ENCODE data around the gene TMIGD2.

Gene TMIGD2

DNA sequence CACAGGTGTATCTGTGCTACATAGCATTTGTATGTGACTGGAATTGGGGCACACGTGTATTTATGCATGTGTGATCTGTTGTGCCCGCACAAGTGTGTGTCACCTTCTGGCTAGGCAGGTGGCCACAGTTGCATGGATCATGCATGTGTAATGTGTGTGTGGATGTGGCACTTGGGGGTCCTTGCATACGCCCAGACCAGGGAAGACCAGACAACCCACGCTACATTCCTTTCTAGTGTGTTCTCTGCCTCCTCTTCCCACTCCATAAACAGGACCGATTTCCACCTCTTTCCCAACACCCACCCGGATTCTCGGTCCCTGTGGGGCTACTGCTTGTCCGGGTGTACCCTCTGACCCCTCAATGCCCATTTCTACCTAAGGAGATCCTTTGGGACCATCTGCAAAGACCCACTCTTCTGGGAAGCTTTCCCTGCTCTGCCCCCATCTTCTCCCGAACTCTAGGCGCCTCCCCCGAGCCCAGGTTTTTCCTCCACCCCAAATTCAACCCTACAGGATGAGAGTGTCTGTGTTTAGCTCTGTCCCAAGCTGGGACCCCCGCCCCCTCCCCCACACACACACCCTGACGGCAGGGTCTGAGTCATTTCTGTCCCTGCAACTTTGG is 24.1 kb upstream of the TMIGD2 start:
- no peak for DNase-seq

DNA sequence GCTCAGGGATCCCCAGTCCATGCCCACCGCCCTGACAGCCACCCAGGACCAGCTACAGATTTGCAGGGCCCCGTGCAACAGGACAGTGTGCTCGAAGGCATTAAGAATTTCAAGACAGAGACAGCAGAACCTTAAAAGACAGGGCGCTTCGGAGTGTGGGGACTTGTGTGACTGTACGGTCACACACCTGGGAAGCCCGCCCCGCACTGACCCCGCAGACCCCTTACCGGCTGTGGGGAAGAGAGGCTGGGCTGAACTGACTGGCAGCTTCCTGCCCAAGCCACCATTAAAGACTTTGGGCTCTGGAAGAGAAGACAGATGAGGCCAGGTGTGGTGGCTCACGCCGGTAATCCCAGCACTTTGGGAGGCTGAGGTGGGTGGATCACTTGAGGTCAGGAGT is 22.0 kb upstream of the TMIGD2 start:
- no peak for DNase-seq

DNA sequence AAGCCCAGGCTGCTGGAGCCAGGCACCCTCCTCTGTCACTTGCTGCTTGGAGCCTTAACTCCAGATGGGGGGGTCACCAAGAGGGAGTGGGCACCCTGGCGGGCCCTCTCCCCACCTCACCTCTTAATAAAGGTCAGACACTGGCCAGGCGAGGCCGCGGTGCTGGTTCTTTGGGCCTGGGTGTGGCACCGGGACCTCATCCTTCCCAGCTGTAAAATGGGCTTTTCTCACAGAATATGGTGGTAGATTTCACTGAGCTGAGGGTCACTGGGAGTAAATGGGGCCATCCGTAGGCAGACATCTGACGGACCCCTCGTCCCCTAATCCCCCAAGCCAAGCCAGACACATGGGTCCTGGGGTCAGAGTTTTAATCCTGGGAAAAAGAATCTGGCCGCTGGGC is 21.5 kb upstream of the TMIGD2 start:
- no peak for DNase-seq

DNA sequence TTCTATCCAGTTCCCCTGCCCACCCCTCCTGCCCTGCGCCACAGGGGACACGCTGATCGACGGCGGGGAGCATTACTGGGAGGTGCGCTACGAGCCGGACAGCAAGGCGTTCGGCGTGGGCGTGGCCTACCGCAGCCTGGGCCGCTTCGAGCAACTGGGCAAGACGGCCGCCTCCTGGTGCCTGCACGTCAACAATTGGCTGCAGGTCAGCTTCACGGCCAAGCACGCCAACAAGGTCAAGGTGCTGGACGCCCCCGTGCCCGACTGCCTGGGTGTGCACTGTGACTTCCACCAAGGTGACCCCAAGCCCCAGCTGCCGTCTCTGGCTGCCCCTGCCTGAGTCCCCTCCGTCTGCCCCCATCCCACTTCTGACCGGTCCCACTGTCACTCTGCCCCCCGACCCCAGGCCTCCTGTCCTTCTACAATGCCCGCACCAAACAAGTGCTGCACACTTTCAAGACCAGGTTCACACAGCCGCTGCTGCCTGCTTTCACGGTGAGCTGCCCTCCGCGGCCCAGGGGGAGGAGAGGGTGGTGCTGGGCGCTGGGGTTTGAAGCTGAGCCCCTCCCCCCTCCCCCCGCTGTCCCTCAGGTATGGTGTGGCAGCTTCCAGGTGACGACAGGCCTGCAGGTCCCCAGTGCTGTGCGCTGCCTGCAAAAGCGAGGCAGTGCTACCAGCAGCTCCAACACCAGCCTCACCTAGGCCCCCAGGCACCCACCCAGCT is 20.9 kb upstream of the TMIGD2 start:
- no peak for DNase-seq

DNA sequence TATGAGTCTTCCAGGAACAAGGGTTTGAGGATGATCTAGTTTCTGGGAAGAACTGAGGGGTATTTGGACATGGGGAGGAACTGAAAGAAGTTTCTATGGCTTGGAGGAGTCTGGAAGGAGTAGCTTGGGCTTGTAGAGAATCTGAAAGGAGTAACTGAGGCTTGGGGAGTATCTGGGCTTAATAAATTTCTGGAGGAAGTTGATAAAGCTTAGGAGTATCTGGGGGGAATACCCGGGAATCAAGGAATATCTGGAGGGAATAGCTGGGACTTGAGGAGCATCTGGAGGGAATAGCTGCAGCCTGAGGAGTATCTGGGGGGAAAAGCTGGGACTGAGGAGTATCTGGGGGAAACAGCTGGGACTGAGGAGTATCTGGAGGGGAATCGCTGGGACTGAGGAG is 18.2 kb upstream of the TMIGD2 start:
- no peak for DNase-seq

DNA sequence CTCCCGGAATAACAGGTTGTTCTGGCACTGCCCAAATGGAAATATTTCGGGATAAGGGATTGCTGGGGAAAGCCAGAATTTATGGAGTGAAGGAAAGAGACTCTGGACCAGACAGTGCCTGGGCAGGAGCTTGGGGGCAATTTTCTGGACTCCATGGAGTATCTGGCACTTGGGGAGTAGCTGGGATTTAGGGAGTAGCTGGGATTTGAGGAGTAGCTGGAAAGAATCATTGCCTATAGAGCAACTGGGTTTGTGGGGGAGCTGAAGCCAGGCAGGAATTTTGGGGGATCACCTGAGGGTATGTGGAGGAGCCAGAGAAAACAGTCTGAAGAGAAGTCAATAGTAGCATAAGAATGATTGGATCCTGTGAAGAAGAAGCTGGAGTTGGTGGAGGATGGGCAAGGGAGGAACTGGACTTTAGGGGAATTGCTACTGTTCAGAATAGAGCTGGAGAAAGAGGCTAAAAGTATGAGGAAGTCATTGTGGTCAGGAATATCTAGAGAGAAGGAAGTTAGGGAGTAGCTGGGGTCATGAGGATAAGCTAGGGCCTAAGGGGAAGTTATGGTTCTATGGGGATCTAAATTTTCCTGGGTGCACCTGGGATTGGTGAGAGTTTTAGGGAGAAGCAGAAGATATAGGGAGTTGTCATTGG is 17.0 kb upstream of the TMIGD2 start:
- DNase-seq, result no peak

DNA sequence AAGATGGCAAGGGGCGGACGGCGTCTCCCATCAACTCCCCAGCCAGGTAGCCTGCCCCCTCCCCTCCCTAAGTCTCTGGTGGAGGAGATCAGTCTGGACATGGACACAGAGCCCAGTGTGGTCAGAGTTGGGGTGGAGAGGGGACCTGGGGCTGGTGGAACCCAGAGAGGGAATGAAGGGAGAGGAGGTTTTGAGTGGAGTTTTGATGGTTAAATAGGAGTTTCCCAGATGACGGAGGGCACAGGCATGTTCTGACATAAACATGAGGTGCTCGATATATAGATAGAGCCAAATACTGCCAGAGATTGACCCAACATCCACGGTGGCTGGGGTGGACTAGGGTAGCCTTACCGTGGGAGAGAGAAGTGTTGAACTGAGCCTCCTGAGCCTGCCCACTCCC is 16.3 kb upstream of the TMIGD2 start:
- DNase-seq, result no peak

DNA sequence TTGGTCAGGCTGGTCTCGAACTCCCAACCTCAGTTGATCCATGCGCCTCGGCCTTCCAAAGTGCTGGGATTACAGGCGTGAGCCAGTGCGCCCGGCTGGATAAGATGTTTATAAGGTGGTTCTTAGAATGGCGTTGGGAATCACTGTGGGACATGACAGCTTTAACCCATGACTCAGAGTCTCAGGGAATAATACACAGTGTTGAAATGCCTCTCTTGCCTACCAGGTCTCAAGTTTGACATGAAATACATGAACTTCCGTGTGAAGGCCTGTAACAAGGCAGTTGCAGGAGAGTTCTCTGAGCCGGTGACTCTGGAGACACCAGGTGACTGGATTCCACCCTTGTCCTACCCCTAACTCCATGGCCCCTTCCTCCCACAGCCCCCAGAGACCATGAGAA is 14.8 kb upstream of the TMIGD2 start:
- DNase-seq, result no peak

DNA sequence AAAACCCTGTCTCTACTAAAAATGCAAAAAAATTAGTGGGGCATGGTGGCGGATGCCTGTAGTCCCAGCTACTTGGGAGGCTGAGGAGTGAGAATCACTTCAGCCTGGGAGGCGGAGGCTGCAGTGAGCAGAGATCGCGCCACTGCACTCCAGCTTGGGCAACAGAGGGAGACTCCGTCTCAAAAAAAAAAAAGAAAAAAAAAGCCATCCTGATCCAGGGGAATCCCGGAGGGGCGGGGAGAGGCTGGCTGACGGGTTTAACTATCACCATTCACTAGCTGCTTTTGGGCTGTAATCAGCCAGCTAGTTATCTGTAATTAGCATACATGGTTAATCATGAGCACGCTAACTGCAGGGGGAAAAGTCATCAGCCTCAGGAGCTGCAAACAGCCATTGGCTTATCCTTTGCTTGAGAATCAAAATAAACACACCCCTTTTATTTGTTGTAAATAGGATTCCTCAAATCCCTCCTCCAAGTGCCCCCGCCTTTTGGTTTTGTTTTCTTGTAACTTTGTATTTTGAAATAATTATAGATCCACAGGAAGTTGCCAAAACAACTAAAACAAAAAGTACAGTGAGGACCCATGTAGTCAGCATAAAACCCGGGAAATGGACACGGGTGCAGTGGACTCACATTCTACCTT is 11.8 kb upstream of the TMIGD2 start:
- no peak for DNase-seq

DNA sequence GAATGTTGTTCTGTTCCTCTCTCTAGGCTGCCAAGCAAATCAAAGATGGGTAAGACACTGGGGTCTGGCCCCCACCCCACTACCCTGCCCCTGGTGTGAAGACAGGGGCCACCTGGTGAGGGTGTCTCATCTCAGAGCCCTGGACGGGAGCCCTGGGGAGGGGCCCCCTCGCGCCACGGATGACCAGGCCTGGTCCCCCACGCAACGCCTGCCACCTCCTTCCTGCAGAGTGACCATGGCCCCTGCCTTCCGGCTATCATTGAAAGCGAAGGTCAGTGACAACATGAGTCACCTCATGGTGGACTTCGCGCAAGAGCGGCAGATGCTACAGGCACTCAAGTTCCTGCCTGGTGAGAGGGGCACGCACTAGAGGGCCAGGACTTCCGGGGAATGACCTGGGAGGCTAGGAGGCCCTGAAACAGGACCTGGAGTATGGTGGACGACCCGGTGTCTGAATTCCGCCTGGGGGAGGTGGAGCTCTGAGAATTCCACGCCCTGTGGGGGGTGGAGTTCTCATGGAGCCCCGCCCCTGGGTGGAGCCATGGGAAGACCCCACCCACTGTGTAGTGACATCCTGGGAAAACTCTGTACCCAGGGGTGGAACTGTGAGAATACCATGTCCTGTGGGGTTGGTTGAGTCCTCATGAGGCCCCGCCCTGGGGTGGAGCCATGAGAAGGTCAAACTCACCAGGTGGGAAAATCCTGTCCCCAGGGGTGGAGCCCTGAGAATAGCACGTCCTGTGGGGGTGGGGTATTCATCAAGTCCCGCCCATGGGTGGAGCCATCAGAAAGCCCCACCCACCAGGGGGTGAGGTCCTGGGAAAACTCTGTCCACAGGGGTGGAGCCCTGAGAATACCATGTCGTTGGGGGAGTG is 8.3 kb upstream of the TMIGD2 start:
- DNase-seq, result no peak

DNA sequence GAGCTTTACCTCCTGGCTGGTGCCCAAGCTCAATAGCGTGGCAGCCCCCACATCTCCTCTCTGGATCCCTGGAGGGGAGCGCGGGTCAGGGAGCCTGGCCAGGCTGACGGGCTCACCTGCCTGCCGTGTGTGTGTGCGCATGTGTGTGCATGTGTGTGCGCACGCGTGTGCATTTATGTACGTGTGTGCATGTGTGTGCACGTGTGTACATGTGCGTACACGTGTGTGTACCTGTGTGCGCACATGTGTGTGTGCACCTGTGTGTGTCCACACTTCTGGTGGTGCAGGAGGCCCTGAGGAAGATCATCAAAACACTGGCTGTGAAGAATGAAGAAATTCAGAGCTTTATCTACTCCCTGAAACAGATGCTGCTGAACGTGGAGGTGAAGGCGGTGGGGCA is 3.5 kb upstream of the TMIGD2 start:
- no peak for DNase-seq

DNA sequence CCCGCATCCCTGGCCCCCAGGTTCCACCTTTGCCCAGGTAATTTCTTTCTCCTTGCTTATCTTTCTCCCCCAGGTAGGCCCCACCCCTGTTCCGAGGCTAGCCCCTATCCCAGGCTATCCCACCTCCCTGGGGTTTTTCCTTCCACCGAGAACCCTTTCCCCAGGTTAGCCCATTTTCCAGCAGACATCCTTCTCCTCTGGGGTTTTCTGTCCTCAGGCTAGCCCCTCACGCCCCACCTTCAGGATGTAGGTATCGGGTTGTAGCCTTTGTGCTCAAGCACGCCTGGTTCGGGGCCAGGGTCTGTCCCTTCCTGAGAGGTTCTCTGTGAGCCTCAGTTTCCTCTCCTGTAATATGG is 3.0 kb upstream of the TMIGD2 start:
- no peak for DNase-seq

DNA sequence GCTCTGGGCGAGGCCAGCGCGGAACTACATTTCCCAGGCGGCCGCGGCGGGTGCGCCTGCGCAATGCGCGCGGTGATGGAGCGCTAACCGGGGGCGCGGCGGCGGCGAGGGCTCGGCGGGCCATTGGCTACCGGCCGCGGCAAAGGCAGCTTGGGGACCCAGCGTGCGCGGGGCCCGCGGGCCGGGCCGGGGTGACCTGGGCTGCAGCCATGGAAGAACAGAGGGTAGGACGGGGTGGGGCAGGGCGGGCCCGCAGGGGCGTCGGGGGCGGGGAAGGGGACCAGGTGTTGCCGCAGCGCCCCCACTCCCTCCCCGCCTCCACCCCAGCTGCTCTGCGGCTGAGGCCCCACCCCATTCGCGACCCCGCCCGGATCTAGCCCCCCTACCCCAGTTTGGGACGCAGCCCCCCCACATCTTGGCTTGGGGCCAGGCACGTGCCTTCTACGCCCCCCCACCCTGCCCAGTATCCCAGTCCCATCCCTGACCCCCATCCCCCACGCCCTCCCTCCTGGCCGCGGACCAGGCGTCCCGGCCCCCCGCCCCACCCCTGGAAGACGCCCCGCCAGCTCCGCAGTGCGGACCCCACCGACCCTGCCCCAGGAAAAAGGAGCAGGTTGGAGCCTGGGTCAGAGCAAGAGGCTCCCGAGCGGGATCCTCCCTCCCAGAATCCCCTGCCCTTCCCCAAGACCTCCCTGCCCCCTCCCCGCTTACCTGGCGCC is 2.5 kb upstream of the TMIGD2 start, which contains the start of gene FSD1:
TSS of gene FSD1 (plus strand) at position 61 of the 719 bp plus-strand sequence. CDS start at position 210, 149 bp downstream.
- peak; percentile 81 for DNase-seq

DNA sequence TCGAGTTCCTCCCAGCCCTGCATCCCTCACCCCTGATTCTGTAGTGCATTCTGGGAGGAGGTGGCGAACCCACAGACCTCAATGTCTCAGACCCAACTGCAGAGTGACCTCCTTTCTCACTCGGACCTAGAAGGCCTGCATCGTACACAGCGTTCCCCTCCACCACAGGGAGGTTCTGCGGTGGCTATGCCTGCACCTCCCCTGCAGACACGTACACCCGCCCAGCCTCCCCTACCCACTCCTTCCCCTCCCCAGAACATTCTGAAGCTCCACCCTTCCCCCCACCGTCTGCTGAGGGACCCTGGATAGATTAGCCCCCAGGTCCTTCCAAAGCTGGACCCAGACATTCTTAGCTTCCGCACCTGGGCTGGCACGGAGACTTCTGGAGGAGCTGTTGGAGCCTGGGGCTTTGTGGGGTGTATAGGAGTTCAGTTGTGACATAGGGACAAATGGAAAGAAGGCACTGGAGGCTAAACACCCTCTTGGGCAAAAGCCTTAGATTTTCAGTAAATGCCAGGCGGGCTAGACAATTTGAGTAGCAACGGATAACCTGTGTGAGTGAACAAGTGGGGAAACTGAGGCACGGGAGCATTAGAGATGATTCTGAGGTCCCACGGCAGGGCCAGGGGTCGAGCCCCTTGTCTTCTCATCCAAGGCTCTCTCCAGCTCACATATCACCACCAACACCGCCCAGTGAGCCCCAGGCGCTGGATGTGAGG is 1.8 kb upstream of the TMIGD2 start:
- no peak for DNase-seq

DNA sequence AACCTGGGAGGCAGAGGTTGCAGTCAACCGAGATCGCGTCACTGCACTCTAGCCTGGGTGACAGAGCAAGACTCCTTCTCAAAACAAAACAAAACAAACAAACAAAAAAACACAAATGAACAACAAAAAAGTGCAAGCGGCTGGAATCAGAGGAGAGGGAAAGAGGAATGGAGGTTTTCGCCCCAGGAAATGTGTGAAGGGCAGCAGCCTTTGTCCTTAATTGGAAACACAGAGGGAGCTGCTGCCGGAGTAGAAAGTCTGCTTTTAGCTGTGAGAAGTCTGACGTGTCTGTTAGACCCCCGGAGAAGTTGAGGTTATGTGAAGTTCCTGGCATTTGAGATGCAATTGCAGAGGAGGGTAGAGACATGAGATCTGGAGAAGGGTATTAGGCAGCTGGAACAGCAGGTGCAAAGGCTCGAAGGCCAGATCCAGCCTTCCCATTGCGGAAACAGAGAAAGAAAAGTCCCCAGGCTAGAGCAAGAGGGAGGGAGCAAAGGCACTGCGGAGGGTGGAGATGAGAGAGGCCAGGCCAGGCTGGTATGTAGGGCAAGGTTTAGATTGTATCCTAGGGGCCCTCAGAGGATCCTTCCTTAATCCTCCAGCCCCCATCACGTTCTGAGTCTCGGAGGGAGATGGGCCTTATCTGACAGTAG is 473 bp downstream of the TMIGD2 start:
- no peak for DNase-seq

DNA sequence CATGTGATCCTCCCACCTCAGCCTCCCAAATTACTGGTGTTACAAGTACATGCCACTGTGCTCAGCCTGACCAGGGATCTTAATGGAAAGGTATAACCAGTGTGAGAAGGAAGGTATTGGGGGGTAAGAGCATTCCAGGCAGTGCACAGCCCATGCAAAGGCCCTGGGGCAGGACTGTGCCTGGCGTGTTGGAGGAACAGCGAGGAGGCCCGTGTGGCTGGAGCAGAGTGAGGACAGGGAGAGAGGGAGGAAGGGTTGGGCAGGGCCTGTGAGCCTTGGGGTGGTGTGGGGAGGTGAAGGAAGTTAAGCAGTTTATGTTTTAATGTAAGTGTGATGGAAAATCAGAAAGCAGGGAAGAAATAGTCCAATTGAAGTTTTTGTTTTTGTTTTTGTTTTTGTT is 1.6 kb downstream of the TMIGD2 start:
- DNase-seq, result no peak

DNA sequence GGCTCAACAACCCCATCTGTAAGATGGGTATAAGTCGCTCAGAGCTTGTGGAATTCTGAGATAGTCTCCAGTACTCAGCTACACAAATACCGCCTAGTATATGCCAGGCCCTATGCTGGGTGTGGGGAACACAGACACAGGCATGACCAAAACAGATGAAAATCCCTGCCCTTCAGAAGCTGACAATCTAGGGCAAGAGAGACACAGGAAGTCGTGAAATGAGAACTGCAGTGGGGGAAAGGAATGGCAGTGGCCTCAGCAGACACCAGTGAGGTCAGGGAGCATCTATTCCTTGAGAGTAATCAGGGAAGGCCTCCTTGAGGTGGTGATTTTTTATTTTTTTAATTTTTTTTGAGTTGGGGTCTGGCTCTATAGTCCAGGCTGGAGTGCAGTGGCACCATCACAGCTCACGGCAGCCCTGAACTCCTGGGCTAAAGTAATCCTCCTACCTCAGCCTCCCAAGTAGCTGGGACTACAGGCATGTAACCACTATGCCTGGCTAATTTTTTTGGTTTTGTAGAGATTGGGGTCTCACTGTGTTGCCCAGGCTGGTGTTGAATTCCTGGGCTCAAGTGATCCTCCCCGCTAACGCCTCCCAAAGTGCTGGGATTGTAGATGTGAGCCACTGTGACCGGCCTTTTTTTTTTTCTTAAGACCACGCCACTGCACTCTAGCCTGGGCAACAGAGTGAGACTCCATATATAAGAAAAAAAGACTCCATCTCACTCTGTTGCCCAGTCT is 3.2 kb downstream of the TMIGD2 start:
- DNase-seq, result no peak

DNA sequence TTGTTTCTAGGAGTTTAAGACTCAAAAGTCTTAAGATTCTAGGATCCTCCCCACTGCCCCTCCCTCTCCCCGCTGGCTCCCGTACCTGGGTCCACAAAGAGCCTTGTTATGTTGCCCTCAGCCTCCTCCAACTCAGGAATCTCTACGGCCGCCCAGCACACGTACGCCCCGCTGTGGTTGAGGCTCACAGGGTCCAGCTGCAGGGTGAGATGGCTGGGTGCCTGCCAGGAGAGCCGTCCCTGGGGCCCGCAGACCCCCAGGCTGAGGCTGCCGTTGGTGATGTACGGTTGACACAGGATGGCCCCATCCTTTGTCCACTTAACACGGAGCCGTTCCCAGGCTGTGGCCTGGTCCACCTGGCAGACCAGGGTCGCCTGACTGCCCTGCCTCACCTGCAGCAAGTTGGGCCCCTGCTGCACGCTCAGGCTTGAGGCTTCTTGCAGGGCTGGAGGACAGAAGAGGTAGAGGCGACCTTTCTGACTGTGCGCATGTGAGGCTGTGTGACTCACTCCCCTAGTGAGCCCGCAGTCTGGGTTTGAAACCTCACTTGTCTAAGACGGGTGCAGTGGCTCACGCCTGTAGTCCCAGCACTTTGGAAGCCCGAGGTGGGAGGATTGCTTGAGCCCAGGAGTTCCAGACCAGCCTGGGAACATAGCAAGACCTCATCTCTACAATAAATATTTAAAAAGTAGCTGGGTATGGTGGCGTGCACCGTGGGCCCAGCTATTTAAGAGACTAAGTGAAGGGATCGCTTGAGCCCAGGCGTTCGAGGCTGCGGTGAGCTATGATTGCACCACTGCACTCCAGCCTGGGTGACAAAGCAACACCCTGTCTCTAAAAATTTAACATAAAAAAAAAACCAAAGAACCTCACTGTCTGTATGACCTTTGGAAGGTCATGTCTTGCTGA is 4.0 kb downstream of the TMIGD2 start:
- no peak for DNase-seq
